ENCODE measurements around the gene CD44.

CD44 gene

DNA sequence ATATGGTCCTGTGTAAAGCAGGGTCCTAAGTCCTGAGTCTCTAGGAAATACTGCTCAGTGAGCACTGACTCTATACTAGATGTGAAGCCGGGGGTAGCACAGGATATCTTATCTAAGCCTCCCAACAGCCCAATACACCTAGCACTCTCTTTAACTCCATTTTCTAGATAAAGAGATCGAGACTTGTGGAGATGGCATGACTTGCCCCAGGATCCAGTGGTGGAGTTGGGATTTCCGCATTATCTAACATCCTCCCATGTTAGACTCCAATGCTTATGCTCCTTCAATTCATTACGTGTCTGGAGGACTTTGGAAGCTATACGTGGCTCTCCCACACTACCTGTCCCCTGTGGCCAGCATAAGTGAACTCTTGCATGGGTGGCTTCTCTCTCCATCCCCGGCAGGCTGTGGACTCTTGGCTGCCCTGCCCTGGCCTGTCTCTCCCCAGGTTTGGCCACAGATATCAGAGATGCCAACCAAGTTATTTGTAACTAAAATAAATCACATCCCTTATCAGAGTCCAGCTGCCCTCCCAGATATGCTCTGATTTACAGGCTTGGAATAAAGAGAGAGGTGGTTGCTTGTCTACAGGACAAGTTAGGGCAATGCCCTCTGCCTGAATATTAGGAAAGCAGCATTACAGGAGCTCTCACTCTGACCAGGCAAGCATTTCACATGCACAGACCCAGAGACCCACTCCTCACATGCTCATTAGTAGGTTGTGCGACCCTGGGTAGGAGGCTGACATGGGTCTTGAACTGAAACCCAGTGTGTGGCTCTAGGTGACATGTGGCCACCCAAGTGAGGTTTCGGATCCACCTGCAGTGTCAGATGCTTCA lies 4.5 kb downstream of the CD44 start:
- Histone ChIP-seq H3K27ac (ENCODE audit: low read length) (no peak overlapping the region), H3K9me3 (ENCODE audit: insufficient read depth, low read depth, low read length) (no peaks in the 10 kb centered on the region), H3K27me3 (ENCODE audit: insufficient read depth, low read length) (peaks cover 33% of the 10 kb centered on the region), H3K9ac (ENCODE audit: low read depth, low read length) (no peak overlapping the region), H3K4me1 (ENCODE audit: insufficient read depth, low read length) (peaks cover 12% of the 10 kb centered on the region; the same call in 1 of the 2 replicates), H3K4me3 (ENCODE audit: low read length) (no peak overlapping the region), H3K36me3 (ENCODE audit: insufficient read depth, low read depth, low read length) (no peaks in the 10 kb centered on the region)

DNA sequence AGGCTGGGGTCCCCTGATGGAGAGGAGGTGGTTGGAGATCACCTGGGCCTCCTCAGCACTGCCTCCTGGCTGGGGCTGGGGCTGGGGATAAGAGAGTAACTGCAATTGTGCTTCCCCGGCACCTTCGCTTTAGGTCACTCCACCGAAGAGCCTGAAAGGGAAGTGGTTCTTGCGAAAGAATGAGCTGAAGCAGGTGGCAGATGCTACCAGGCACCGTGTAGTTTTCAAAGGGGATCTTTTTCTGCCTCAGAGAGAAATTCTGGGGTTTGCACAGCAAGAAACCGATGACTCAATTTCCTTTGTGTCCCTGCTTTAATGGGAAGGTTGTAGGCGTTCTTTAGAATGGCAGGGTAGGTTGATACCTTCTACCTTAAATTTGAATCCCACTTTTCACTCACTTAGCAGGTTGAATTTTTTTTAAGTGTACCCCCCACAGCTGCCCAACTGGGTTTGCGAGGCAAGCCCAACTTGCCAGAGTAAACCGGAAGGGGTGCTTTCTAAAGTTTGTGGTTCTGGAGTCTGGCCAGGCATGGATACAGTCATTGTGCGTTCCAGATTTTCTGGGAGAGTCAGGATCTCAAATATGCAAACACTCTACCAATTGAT lies 5.3 kb downstream of the CD44 start:
- Histone ChIP-seq H3K27ac (ENCODE audit: low read length) (no peak overlapping the region), H3K27me3 (ENCODE audit: insufficient read depth, low read length) (peaks cover 26% of the 10 kb centered on the region), H3K4me3 (ENCODE audit: low read length) (no peak overlapping the region), H3K4me1 (ENCODE audit: insufficient read depth, low read length) (peaks cover 13% of the 10 kb centered on the region; the same call in 1 of the 2 replicates), H3K36me3 (ENCODE audit: insufficient read depth, low read depth, low read length) (no peaks in the 10 kb centered on the region), H3K9me3 (ENCODE audit: insufficient read depth, low read depth, low read length) (no peaks in the 10 kb centered on the region), H3K9ac (ENCODE audit: low read depth, low read length) (no peak overlapping the region)

DNA sequence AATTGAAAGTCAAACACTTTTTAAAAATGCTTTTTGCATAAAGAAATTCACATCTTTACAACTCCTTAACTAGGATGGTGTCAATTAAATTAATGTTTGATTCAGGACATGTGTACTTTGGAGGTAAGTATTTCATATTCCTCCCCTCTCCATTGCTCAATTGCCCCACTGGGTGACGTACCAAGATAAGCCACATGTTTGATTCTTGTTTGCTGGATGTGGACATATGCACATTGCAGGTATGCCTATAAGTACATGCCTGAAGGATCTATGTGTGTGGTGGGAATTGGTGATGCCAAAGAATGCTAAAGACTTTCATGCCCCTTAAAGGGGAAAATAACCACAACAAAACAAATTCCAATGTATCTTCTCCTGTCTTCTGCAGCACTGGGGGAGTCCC lies 5.8 kb downstream of the CD44 start:
- Histone ChIP-seq H3K9me3 (ENCODE audit: insufficient read depth, low read depth, low read length) (no peaks in the 10 kb centered on the region), H3K4me3 (ENCODE audit: low read length) (no peak overlapping the region), H3K27ac (ENCODE audit: low read length) (no peak overlapping the region), H3K36me3 (ENCODE audit: insufficient read depth, low read depth, low read length) (no peaks in the 10 kb centered on the region), H3K27me3 (ENCODE audit: insufficient read depth, low read length) (peaks cover 20% of the 10 kb centered on the region), H3K4me1 (ENCODE audit: insufficient read depth, low read length) (peaks cover 13% of the 10 kb centered on the region; the same call in 1 of the 2 replicates), H3K9ac (ENCODE audit: low read depth, low read length) (no peak overlapping the region)

GRCh38 chr11:35145271-35145670 lies 6.3 kb downstream of the CD44 start:
- Histone ChIP-seq H3K27me3 (ENCODE audit: insufficient read depth, low read length) (peaks cover 16% of the 10 kb centered on the region), H3K36me3 (ENCODE audit: insufficient read depth, low read depth, low read length) (no peaks in the 10 kb centered on the region), H3K9ac (ENCODE audit: low read depth, low read length) (no peak overlapping the region), H3K4me3 (ENCODE audit: low read length) (no peak overlapping the region), H3K9me3 (ENCODE audit: insufficient read depth, low read depth, low read length) (no peaks in the 10 kb centered on the region), H3K4me1 (ENCODE audit: insufficient read depth, low read length) (peaks cover 13% of the 10 kb centered on the region; the same call in 1 of the 2 replicates), H3K27ac (ENCODE audit: low read length) (no peak overlapping the region)

GRCh38 chr11:35146074-35146521 lies 7.1 kb downstream of the CD44 start:
- no peak overlapping the region for H3K4me3 ChIP-seq (ENCODE audit: low read length)
- peaks cover 13% of the 10 kb centered on the region; the same call in 1 of the 2 replicates for H3K4me1 ChIP-seq (ENCODE audit: insufficient read depth, low read length)
- no peaks in the 10 kb centered on the region for H3K9me3 ChIP-seq (ENCODE audit: insufficient read depth, low read depth, low read length)
- no peak overlapping the region for H3K9ac ChIP-seq (ENCODE audit: low read depth, low read length)
- no peaks in the 10 kb centered on the region for H3K36me3 ChIP-seq (ENCODE audit: insufficient read depth, low read depth, low read length)
- H3K27me3 ChIP-seq (ENCODE audit: insufficient read depth, low read length), result peaks cover 7% of the 10 kb centered on the region; the same call in 1 of the 2 replicates
- no peak overlapping the region for H3K27ac ChIP-seq (ENCODE audit: low read length)

GRCh38 chr11:35146711-35147110 lies 7.7 kb downstream of the CD44 start:
- H3K9me3 ChIP-seq (ENCODE audit: insufficient read depth, low read depth, low read length), result no peaks in the 10 kb centered on the region
- H3K4me1 ChIP-seq (ENCODE audit: insufficient read depth, low read length), result peaks cover 19% of the 10 kb centered on the region
- no peak overlapping the region for H3K27ac ChIP-seq (ENCODE audit: low read length)
- no peak overlapping the region for H3K9ac ChIP-seq (ENCODE audit: low read depth, low read length)
- H3K27me3 ChIP-seq (ENCODE audit: insufficient read depth, low read length), result 0 out of 2 replicates have a peak, but pooled peaks cover 1% of the 10 kb centered on the region
- no peaks in the 10 kb centered on the region for H3K36me3 ChIP-seq (ENCODE audit: insufficient read depth, low read depth, low read length)
- no peak overlapping the region for H3K4me3 ChIP-seq (ENCODE audit: low read length)

GRCh38 chr11:35147235-35147634 lies 8.3 kb downstream of the CD44 start:
- Histone ChIP-seq H3K9me3 (ENCODE audit: insufficient read depth, low read depth, low read length) (no peaks in the 10 kb centered on the region), H3K4me1 (ENCODE audit: insufficient read depth, low read length) (peaks cover 24% of the 10 kb centered on the region), H3K36me3 (ENCODE audit: insufficient read depth, low read depth, low read length) (no peaks in the 10 kb centered on the region), H3K9ac (ENCODE audit: low read depth, low read length) (no peak overlapping the region), H3K27me3 (ENCODE audit: insufficient read depth, low read length) (no peaks in the 10 kb centered on the region), H3K4me3 (ENCODE audit: low read length) (no peak overlapping the region), H3K27ac (ENCODE audit: low read length) (no peak overlapping the region)

- Histone ChIP-seq H3K4me3 (ENCODE audit: low read length) (no peak overlapping the region), H3K36me3 (ENCODE audit: insufficient read depth, low read depth, low read length) (no peaks in the 10 kb centered on the region), H3K27me3 (ENCODE audit: insufficient read depth, low read length) (no peaks in the 10 kb centered on the region), H3K27ac (ENCODE audit: low read length) (no peak overlapping the region), H3K9me3 (ENCODE audit: insufficient read depth, low read depth, low read length) (no peaks in the 10 kb centered on the region), H3K4me1 (ENCODE audit: insufficient read depth, low read length) (peaks cover 27% of the 10 kb centered on the region), H3K9ac (ENCODE audit: low read depth, low read length) (no peak overlapping the region)
Measured at GRCh38 chr11:35148163-35148837, 9.3 kb downstream of the CD44 start.

GRCh38 chr11:35150454-35150853 lies 11.5 kb downstream of the CD44 start:
- Histone ChIP-seq H3K4me1 (ENCODE audit: insufficient read depth, low read length) (peaks cover 17% of the 10 kb centered on the region), H3K27ac (ENCODE audit: low read length) (no peak overlapping the region), H3K36me3 (ENCODE audit: insufficient read depth, low read depth, low read length) (no peaks in the 10 kb centered on the region), H3K27me3 (ENCODE audit: insufficient read depth, low read length) (no peaks in the 10 kb centered on the region), H3K4me3 (ENCODE audit: low read length) (no peak overlapping the region), H3K9ac (ENCODE audit: low read depth, low read length) (no peak overlapping the region), H3K9me3 (ENCODE audit: insufficient read depth, low read depth, low read length) (no peaks in the 10 kb centered on the region)

- no peak overlapping the region for H3K27ac ChIP-seq (ENCODE audit: low read length)
- no peaks in the 10 kb centered on the region for H3K36me3 ChIP-seq (ENCODE audit: insufficient read depth, low read depth, low read length)
- peaks cover 17% of the 10 kb centered on the region for H3K4me1 ChIP-seq (ENCODE audit: insufficient read depth, low read length)
- H3K27me3 ChIP-seq (ENCODE audit: insufficient read depth, low read length), result no peaks in the 10 kb centered on the region
- no peaks in the 10 kb centered on the region for H3K9me3 ChIP-seq (ENCODE audit: insufficient read depth, low read depth, low read length)
- H3K9ac ChIP-seq (ENCODE audit: low read depth, low read length), result no peak overlapping the region
- no peak overlapping the region for H3K4me3 ChIP-seq (ENCODE audit: low read length)
Measured at GRCh38 chr11:35151241-35151640, 12.3 kb downstream of the CD44 start.

DNA sequence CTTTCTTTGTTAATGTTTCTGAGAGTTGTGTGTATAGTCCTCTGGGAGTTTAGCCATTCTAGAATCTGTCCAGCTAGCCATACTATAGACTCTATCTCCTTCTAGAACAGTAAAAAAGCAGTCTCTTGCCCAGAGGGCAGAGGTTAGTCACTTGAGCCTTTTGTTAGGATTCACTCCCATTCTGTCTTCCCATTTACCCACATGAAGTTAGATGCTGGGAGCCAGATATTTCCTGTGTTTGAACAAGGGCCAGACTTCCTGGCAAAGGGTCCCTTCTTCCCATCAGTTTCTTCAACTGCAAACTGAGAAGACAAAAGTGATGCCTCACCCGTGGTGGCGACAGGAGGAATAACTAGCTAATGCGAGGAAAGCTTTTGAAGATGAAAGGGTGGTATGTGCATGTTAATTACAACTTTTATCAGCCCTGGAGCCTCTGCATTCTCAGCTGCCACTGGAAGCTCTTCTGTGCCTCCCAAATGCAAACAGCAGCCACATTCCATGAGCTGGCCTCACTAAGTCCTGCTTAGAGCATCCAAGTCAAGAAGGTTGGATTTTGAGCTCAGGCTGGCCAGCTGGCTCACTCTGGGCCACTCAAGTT lies 12.8 kb downstream of the CD44 start:
- Histone ChIP-seq H3K4me3 (ENCODE audit: low read length) (no peak overlapping the region), H3K36me3 (ENCODE audit: insufficient read depth, low read depth, low read length) (no peaks in the 10 kb centered on the region), H3K4me1 (ENCODE audit: insufficient read depth, low read length) (peaks cover 17% of the 10 kb centered on the region), H3K27ac (ENCODE audit: low read length) (no peak overlapping the region), H3K9me3 (ENCODE audit: insufficient read depth, low read depth, low read length) (no peaks in the 10 kb centered on the region), H3K9ac (ENCODE audit: low read depth, low read length) (no peak overlapping the region), H3K27me3 (ENCODE audit: insufficient read depth, low read length) (no peaks in the 10 kb centered on the region)

Measured in iPS-20b (cell line).